Gastrocnemius medialis (tissue), 4 donors: ENCODE results near the gene SMIM23. TPM values are rescaled to one million over a fixed set of nuclear protein-coding genes. Genes with fewer than 3 reads are reported as not detected.

Experiments used
- ATAC-seq, 2 donors: fragments of 150-250 bp; one replicate each; pipeline ENCODE4 v1.9.1; 2016
- DNase-seq, 2 donors: peaks; one replicate each; pipeline ENCODE4 v3.0.0-alpha.2; 2019
- H3K27ac ChIP-seq, 4 donors: fragments of 200-600 bp; sonication (generic); 1 replicate in 1 of 4; 2 replicates in 3 of 4; pipeline ENCODE4 v1.5.1; 2016 to 2018; ENCODE audit warnings: mild to moderate bottlenecking in 2 of 4, moderate library complexity in 1 of 4
- H3K27me3 ChIP-seq, 3 donors: fragments of 200-600 bp; sonication (generic) in 2 of 3; 1 replicate in 1 of 3; 2 replicates in 2 of 3; pipeline versions ENCODE4 v1.5.1 to v1.6.0; 2016 to 2019; ENCODE audit warnings: mild to moderate bottlenecking in 1 of 3, moderate library complexity in 1 of 3
- H3K36me3 ChIP-seq, 2 donors: fragments of 200-600 bp; sonication (generic) in 1 of 2; one replicate each; pipeline ENCODE4 v1.5.1; 2017 to 2018
- H3K4me1 ChIP-seq, 2 donors: fragments of 200-600 bp; sonication (generic) in 1 of 2; one replicate each; pipeline ENCODE4 v1.5.1; 2016 to 2017; ENCODE audit warnings: mild to moderate bottlenecking in 2 of 2
- H3K4me3 ChIP-seq, 4 donors: fragments of 200-600 bp; sonication (generic) in 3 of 4; 1 replicate in 1 of 4; 2 replicates in 3 of 4; pipeline ENCODE4 v1.5.1; 2016 to 2019; ENCODE audit warnings: mild to moderate bottlenecking in 2 of 4
- H3K9me3 ChIP-seq, 3 donors: fragments of 200-600 bp; sonication (generic) in 2 of 3; 1 replicate in 1 of 3; 2 replicates in 2 of 3; pipeline ENCODE4 v1.5.1; 2016 to 2019
- CTCF ChIP-seq, 5 experiments: fragments of 450-650 bp in 3 of 5; fragments of 200-600 bp in 2 of 5; sonication (generic) in 2 of 5; IDR thresholded peaks in 4 of 5; conservative IDR thresholded peaks in 1 of 5; 1 replicate in 4 of 5; 2 replicates in 1 of 5; pipeline ENCODE4 v1.5.1; 2016 to 2019; ENCODE audit warnings: antibody characterized with exemption in 5 of 5, mild to moderate bottlenecking in 3 of 5, moderate library complexity in 3 of 5
- POLR2A ChIP-seq, 2 donors: fragments of 450-650 bp; IDR thresholded peaks; one replicate each; pipeline ENCODE4 v1.6.1; 2017; ENCODE audit warnings: antibody characterized with exemption in 2 of 2, mild to moderate bottlenecking in 2 of 2, moderate library complexity in 2 of 2
- in situ Hi-C, 4 donors: fragments of 200-750 bp; cut with MboI; loops; one replicate each; pipeline versions ENCODE4 v1.15.0 to v1.8.0; 2017; ENCODE audit warnings: low sequenced_read_pairs in 4 of 4
- intact Hi-C: fragments of 100-400 bp; cut with DNase I; formaldehyde crosslinking; loops from one replicate; pipeline ENCODE4 v1.15.1; 2023; ENCODE audit warnings: low total_unique reads
- total RNA-seq, 4 donors: library from RNA; depleted of rRNA; stranded (reverse); fragments of >200 nt; gene quantifications; one replicate each; pipeline versions ENCODE4 v1.1.0 to v1.2.3, GENCODE V29; 2016

The SMIM23 gene
- total RNA-seq, 4 donors from 2014 or later: not detected

DNA sequence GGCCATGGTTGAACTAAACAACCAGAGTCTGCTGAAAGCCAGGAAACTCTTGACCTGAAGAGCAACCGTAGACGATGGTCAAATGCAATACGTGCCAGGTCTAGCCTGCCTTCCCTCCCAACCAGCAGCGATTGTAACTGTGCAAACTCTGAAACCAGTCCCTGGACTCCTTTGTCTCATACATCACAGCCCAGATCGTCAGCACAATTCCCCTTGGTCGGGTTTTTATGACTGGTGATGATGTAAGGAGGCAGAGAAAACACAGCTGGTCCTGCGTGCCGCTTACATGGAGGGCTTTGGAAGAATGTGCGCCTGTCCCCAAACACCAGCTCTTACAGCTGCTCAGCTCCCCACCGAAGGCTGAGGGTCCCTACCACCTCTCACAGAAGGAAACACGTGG lies 24.6 kb downstream of the SMIM23 start:
- Histone ChIP-seq H3K4me3 (no peak overlapping the region), H3K36me3 (no peaks in the 10 kb centered on the region), H3K9me3 (no peaks in the 10 kb centered on the region), H3K27me3 (peaks cover 7 to 20% (median 17%) of the 10 kb centered on the region in 3 donors), H3K27ac (no peak overlapping the region), H3K4me1 (no peaks in the 10 kb centered on the region)
- TF ChIP-seq CTCF (IDR thresholded peaks at IDR 0.05 in 4 of 5, conservative IDR thresholded peaks at IDR 0.05 in 1 of 5): no peak
- TF ChIP-seq POLR2A (IDR thresholded peaks at IDR 0.05): no peak
- in situ Hi-C loops: no loop called here
- intact Hi-C loops: no loop called here
- ATAC-seq (no peak), DNase-seq (no peak)

GRCh38 chr5:171813270-171813669 lies 27.7 kb downstream of the SMIM23 start:
- Histone ChIP-seq H3K4me3 (no peak overlapping the region), H3K27ac (no peak overlapping the region), H3K36me3 (no peaks in the 10 kb centered on the region), H3K27me3 (peaks cover 0 to under 1% (median 0%) of the 10 kb centered on the region in 3 donors), H3K4me1 (no peaks in the 10 kb centered on the region), H3K9me3 (no peaks in the 10 kb centered on the region)
- intact Hi-C loops (no loop called here), in situ Hi-C loops (no loop called here)
- ATAC-seq: no peak
- DNase-seq: no peak
- TF ChIP-seq POLR2A (IDR thresholded peaks at IDR 0.05) (no peak), CTCF (IDR thresholded peaks at IDR 0.05 in 4 of 5, conservative IDR thresholded peaks at IDR 0.05 in 1 of 5) (no peak)

GRCh38 chr5:171813813-171814490 lies 28.3 kb downstream of the SMIM23 start:
- DNase-seq: no peak
- H3K4me1 ChIP-seq: no peaks in the 10 kb centered on the region
- intact Hi-C loops: no loop called here
- H3K27ac ChIP-seq: no peak overlapping the region
- in situ Hi-C loops: no loop called here
- H3K9me3 ChIP-seq: no peaks in the 10 kb centered on the region
- no peak for ATAC-seq
- TF ChIP-seq POLR2A (IDR thresholded peaks at IDR 0.05) (no peak), CTCF (IDR thresholded peaks at IDR 0.05 in 4 of 5, conservative IDR thresholded peaks at IDR 0.05 in 1 of 5) (no peak)
- no peak overlapping the region for H3K4me3 ChIP-seq
- no peaks in the 10 kb centered on the region for H3K27me3 ChIP-seq
- H3K36me3 ChIP-seq: no peaks in the 10 kb centered on the region

GRCh38 chr5:171816666-171817065 lies 31.0 kb downstream of the SMIM23 start:
- Histone ChIP-seq H3K36me3 (no peaks in the 10 kb centered on the region), H3K27ac (no peak overlapping the region), H3K27me3 (no peaks in the 10 kb centered on the region), H3K9me3 (no peaks in the 10 kb centered on the region), H3K4me1 (no peaks in the 10 kb centered on the region), H3K4me3 (no peak overlapping the region)
- DNase-seq: no peak
- no peak for ATAC-seq
- intact Hi-C loops (no loop called here), in situ Hi-C loops (no loop called here)
- no peak for TF ChIP-seq POLR2A (IDR thresholded peaks at IDR 0.05)
- TF ChIP-seq CTCF (IDR thresholded peaks at IDR 0.05 in 4 of 5, conservative IDR thresholded peaks at IDR 0.05 in 1 of 5): no peak

DNA sequence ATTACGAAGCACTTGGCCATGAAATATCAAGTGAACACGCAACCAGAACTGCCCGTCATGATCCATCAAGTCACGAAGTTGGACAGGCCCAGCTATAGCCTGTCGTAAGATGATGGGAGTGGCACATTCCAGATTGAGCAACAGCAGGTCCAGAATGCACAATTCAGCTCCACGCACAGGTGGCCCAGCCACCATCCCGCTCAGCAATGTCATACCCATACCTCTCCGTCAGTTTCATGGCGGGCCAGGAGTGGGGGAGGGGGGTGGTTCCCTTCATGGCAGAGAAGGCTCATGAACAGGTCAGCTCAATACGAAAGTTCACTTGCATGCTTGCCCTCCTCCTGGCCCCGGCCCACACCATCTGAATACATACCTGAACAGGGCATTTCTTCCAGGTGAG lies 34.9 kb downstream of the SMIM23 start:
- H3K4me1 ChIP-seq: no peaks in the 10 kb centered on the region
- no peaks in the 10 kb centered on the region for H3K9me3 ChIP-seq
- in situ Hi-C loops (no loop called here), intact Hi-C loops (no loop called here)
- no peak overlapping the region for H3K27ac ChIP-seq
- ATAC-seq: no peak
- no peak for DNase-seq
- H3K36me3 ChIP-seq: no peaks in the 10 kb centered on the region
- no peaks in the 10 kb centered on the region for H3K27me3 ChIP-seq
- H3K4me3 ChIP-seq: no peak overlapping the region
- TF ChIP-seq POLR2A (IDR thresholded peaks at IDR 0.05) (no peak), CTCF (IDR thresholded peaks at IDR 0.05 in 4 of 5, conservative IDR thresholded peaks at IDR 0.05 in 1 of 5) (no peak)
